NCI-H1092 treated with DMSO at 0.1 percent for 48 hours (cell line): ENCODE data around the gene HINT3.
A peak's percentile ranks its signal among the peaks of the same experiment; 100 is the strongest.
"Not testable (repeated sequence)": the region's sequence is repeated elsewhere in the genome, so short reads cannot be mapped to it uniquely, and the experiment has no call there.

Source experiments
- DNase-seq: peaks from one replicate; lab custom pipeline; 2025; lab: John Stamatoyannopoulos, UW

HINT3 gene

GRCh38 chr6:125956506-125957390 lies at the start of gene HINT3:
Gene HINT3 (plus strand): TSS chr6:125956770. CDS start chr6:125956978, 208 bp downstream.
- DNase-seq = peak; percentile 92

GRCh38 chr6:125910527-125910926 lies 46.0 kb upstream of the HINT3 start:
- no peak for DNase-seq

- not testable (repeated sequence) for DNase-seq
Measured at GRCh38 chr6:125911051-125911451, 45.5 kb upstream of the HINT3 start.

DNA sequence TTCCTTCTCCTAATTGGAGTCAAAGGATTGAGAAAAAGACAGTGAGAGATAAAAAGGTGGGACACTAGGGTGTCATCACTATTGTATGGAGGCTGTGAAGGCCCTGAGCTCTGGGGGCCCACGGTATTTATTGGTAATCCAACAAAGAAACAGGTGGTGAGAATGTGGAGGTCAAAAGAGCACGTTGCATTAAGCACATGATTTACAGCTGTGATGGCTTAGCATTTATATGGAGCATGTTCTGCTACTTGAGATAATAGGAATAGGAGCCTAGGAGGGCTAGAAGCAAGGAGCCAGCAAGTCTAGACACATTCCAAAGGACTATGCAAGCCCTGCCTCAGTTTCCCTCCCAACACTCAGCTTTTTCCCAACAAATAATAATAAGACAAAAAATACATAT lies 44.1 kb upstream of the HINT3 start:
- DNase-seq = not testable (repeated sequence)

- DNase-seq = no peak
Measured at GRCh38 chr6:125913145-125913544, 43.4 kb upstream of the HINT3 start.

DNA sequence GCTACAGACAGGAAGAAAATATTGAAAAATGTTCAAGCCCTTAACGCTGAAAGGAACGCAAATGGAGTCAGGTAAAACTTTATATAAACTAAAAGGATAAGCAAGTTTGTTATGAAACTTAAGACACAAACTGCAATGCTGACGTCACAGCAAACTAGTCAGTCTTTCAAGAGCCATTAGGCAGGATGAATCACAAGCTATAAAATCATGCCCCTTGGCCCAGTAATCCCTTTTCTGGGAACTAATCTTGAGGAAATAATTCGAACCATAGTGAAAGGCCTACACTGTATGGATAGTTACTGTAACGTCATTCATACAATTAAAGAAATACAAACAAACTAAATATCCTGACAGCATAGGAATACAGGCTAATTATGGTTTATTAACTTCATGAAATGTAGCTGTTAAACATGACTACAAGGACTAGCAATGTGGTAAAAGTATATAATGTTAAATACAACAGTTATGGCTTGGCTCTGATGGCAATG lies 42.7 kb upstream of the HINT3 start:
- no peak for DNase-seq

GRCh38 chr6:125918230-125918629 lies 38.3 kb upstream of the HINT3 start:
- DNase-seq = peak; percentile 4

GRCh38 chr6:125918681-125919566 lies 37.6 kb upstream of the HINT3 start:
- peak; percentile 9 for DNase-seq

GRCh38 chr6:125919618-125920017 lies 37.0 kb upstream of the HINT3 start:
- DNase-seq = no peak

DNA sequence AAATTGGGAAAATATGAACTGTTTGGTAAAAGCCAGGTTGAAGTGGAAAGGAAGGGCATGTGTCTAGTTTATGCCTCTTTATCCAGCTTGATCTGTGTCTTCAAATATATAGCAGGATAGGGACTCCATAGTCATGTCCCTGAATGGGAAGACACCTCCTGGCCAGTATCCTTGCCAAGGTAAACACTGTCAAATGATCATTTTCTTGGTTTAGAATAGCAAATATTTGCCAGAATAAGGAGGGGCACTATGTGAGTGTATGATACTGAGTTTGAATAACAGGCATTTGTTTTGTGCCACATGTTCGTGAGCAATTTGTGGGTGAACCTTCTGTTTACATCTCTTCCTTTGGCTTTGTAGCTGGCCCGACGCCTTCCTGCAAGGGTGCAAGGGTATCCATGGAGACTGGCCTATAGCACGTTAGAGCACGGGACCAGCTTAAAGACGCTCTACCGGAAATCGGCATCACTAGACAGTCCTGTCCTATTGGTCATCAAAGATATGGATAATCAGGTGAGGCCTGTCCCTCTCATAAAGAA lies 34.2 kb upstream of the HINT3 start:
- DNase-seq = peak; percentile 8

- DNase-seq = no peak
Measured at GRCh38 chr6:125923366-125923877, 33.1 kb upstream of the HINT3 start.

GRCh38 chr6:125924169-125924568 lies 32.4 kb upstream of the HINT3 start:
- DNase-seq = no peak

DNA sequence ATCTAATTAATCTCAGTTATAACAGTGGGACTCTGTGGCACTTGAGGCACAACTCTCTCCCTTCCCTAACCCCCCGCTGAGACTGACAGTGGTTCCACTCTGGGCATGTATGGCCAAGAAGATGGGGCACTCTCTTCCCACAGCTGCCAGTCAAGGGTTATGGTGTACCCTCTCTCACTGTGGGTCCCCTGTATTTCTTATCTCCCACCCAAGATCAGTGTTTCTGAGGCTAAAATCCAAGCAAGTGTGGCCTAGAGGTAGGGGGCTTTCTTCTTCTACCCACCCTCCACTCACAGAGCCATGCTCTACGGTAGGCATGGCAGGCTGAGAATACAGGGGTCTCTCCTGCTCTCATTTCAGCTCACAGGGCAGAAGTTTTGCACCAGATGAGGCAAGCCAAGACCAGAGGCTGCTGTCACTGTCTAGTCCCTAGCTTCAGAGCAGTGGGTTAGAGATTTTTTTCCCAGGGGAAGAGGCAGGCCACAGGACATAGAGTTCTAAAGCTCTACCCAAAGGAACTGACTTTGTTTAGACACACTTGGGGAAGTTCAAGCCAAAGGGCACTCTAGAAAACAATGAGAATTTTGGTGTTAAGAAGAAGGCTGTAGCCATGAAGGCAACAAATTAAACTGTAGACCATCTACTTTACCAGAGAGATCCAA lies 31.7 kb upstream of the HINT3 start:
- no peak for DNase-seq

DNA sequence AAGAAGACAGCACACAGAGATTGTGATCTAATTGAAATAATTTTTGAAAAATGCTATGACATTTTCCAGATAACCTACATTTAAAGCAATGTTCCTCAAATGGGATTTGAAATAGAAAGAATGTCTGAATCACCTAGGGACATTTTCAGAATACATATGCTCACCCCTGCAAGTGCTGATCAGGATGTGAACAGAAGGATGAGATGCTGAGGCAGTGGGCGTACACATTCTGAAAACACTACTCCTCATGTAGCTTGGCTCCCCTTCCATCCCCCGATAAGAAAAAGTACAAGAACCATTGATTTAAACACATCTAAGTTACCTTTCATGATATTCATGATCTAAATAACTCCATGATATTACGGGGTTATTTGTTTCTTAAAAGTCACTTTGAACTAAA lies 29.9 kb upstream of the HINT3 start:
- no peak for DNase-seq

- DNase-seq = no peak
Measured at GRCh38 chr6:125927761-125928160, 28.8 kb upstream of the HINT3 start.

- DNase-seq = no peak
Measured at GRCh38 chr6:125930765-125931418, 25.7 kb upstream of the HINT3 start.

- no peak for DNase-seq
Measured at GRCh38 chr6:125931733-125932450, 24.7 kb upstream of the HINT3 start.

DNA sequence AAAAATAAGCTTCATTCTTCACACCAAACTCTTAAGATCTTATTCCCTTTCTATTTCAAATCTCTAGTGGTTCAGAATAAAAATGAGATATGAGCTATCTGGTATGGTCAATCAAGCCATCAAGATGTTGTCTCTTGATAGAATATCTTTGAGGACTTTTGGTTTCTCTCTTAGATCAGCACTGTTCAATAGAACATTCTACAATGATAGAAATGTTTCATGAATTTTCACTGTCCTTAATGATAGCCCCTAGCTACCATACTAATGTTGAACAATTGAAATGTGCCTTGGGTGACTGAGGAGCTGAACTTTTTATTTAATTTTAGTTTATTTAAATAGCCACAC lies 24.1 kb upstream of the HINT3 start:
- DNase-seq = no peak

- not testable (repeated sequence) for DNase-seq
Measured at GRCh38 chr6:125935520-125935919, 21.1 kb upstream of the HINT3 start.

DNA sequence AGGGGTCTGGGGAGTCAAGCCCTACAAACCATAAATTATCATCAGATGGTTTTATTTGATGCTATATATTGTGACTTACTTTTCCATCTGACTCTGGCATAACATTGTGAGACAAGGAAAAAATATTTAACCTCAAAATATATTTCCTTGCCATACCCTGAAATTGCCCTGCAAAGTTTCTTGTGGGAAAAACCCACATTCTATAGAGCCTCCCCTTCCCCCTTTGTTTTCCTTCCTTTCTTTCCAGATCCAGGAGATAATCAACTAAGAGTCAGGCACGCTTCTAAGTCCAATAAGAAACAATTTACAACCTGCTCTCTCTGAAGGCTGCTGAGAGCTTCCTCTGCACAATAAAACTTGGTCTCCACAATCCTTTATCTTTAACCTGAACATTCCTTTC lies 17.5 kb upstream of the HINT3 start:
- no peak for DNase-seq

- DNase-seq = no peak
Measured at GRCh38 chr6:125939791-125940190, 16.8 kb upstream of the HINT3 start.
